Activated naive CD4-positive, alpha-beta T cell treated with anti-CD3 and anti-CD28 coated beads, Interleukin-2, amount 50 U/mL, for 16 hours (primary cell): Measurements from ENCODE around the gene MALT1.

Source experiments
- DNase-seq: peaks from one replicate; pipeline ENCODE4 v3.0.0-alpha.2; 2020

Gene MALT1

GRCh38 chr18:58694221-58694620 is 23.0 kb downstream of the MALT1 start:
- no peak for DNase-seq

GRCh38 chr18:58694720-58695468 is 23.6 kb downstream of the MALT1 start:
- no peak for DNase-seq

GRCh38 chr18:58695772-58696171 is 24.5 kb downstream of the MALT1 start:
- no peak for DNase-seq

- no peak for DNase-seq
Observed at GRCh38 chr18:58697146-58697545, 25.9 kb downstream of the MALT1 start.

GRCh38 chr18:58698701-58699193 is 27.5 kb downstream of the MALT1 start:
- DNase-seq: no peak

GRCh38 chr18:58699551-58699950 is 28.3 kb downstream of the MALT1 start:
- DNase-seq: no peak

- no peak for DNase-seq
Observed at GRCh38 chr18:58700209-58700608, 28.9 kb downstream of the MALT1 start.

GRCh38 chr18:58712930-58713329 is 41.7 kb downstream of the MALT1 start:
- DNase-seq: no peak

- DNase-seq: no peak
Observed at GRCh38 chr18:58714259-58714658, 43.0 kb downstream of the MALT1 start.

GRCh38 chr18:58714821-58715220 is 43.6 kb downstream of the MALT1 start:
- DNase-seq: no peak

GRCh38 chr18:58715540-58715939 is 44.3 kb downstream of the MALT1 start:
- DNase-seq: no peak

- no peak for DNase-seq
Observed at GRCh38 chr18:58716060-58716756, 44.9 kb downstream of the MALT1 start.

- DNase-seq: no peak
Observed at GRCh38 chr18:58721566-58722239, 50.4 kb downstream of the MALT1 start.

GRCh38 chr18:58723810-58724602 is 52.7 kb downstream of the MALT1 start:
- no peak for DNase-seq

GRCh38 chr18:58726671-58727070 is 55.4 kb downstream of the MALT1 start:
- DNase-seq: no peak

- no peak for DNase-seq
Observed at GRCh38 chr18:58727776-58728500, 56.7 kb downstream of the MALT1 start.

GRCh38 chr18:58728719-58729118 is 57.5 kb downstream of the MALT1 start:
- DNase-seq: no peak

GRCh38 chr18:58730618-58731017 is 59.4 kb downstream of the MALT1 start:
- DNase-seq: no peak

GRCh38 chr18:58732471-58732870 is 61.2 kb downstream of the MALT1 start:
- no peak for DNase-seq

- no peak for DNase-seq
Observed at GRCh38 chr18:58733866-58734265, 62.6 kb downstream of the MALT1 start.

- DNase-seq: no peak
Observed at GRCh38 chr18:58738322-58738721, 67.1 kb downstream of the MALT1 start.

- DNase-seq: no peak
Observed at GRCh38 chr18:58745914-58746313, 74.6 kb downstream of the MALT1 start.
